ENCODE measurements around the gene TUBB1.

TUBB1 gene

GRCh38 chr20:58990651-58991445 lies 28.4 kb upstream of the TUBB1 start:
- DNase-seq: no peak

DNA sequence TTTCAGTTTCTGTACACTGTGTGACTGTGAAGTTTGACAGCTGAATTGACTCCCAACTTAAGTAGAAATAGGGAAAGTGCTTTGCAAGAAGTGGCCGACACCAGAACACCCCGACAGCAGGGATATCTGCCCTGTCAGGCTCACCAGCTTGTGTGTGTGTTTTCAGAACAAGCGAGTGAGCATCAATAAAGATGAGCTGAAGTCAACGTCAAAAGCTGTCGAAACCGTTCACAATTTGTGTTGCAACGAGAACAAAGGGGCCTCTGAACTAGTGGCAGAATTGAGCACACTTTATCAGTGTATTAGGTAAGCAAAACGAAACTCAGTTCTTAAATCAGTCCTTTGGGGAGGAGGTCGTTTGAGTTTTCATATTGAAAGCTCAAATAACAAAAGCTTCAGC lies 27.5 kb upstream of the TUBB1 start:
- DNase-seq: no peak

- no peak for DNase-seq
These were observed 26.3 kb upstream of the TUBB1 start for GRCh38 chr20:58992911-58993310.

DNA sequence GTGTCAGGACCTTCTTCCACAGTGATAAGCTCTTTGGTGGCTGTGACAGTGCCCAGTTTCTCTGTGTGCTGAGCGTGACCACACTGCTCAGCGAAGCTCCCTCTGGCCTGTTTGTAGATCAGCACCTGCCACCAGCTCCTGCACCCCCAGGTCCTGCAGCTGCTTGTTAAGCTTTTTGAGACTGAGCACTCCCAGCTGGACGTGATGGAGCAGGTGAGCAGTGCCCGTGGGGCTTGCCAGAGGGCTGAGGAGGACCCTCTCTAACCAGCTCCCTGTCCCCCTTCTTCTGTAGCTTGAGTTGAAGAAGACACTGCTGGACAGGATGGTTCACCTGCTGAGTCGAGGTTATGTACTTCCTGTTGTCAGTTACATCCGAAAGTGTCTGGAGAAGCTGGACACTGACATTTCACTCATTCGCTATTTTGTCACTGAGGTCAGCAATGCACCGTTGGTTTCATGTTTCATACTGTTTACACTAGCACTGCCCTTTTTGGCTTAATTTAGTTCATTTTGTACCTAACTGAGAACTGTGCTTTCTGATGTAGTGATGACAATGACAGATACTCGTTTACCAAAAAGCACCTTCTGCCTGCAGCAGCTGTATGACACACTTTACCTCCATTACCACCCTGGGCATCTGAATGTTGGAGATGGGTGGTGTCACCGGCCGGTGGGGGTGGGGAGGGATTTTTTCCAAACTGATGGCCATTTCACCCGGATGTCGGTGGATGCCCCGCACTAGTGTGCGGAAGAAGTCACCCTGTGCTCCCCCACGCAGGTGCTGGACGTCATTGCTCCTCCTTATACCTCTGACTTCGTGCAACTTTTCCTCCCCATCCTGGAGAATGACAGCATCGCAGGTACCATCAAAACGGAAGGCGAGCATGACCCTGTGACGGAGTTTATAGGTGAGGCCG lies 25.6 kb upstream of the TUBB1 start:
- DNase-seq: peak; percentile 99

DNA sequence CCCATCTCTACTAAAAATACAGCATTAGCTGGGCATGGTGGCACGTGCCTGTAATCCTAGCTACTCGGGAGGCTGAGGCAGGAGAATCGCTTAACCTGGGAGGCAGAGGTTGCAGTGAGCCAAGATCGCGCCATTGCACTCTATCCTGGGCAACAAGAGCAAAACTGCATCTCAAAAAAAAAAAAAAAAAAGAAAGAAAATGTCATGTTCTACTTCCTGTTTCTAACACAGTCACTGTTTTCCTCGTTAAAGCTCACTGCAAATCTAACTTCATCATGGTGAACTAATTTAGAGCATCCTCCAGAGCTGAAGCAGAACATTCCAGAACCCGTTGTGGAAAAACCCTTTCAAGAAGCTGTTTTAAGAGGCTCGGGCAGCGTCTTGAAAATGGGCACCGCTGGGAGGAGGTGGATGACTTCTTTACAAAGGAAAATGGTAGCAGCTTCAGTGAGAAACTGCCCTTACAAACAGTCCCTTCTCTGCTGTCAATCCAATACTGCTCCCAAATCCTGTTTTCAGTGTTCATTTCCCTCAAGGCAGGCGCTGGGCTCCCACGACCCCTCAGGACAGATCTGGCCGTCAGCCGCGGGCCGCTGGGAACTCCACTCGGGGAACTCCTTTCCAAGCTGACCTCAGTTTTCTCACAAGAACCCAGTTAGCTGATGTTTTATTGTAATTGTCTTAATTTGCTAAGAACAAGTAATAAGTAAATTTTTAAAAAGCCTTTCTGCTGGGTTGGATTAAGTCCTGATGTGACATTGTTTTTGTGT lies 24.7 kb upstream of the TUBB1 start:
- DNase-seq: no peak

GRCh38 chr20:58995461-58996225 lies 23.6 kb upstream of the TUBB1 start:
- no peak for DNase-seq

DNA sequence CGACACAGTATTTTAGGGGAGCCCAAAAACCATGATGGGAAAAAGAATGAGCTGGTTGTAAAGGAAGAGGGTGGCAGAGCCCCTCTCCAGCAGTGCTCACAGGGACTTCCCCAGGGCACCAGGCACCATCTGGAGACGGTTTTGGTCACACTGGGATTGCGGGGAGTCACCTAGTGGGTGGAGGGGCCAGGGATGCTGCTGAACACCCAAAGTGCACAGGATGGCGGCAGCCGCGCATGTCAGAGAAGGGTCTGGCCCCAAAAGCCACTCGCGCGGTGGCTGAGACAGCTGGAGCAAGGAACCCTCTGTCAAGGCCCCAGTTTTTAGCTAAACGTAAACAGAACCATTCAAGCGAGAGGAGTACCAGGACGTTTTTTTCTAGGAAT lies 23.0 kb upstream of the TUBB1 start:
- no peak for DNase-seq

- DNase-seq: no peak
These were observed 22.0 kb upstream of the TUBB1 start for GRCh38 chr20:58997141-58997770.

DNA sequence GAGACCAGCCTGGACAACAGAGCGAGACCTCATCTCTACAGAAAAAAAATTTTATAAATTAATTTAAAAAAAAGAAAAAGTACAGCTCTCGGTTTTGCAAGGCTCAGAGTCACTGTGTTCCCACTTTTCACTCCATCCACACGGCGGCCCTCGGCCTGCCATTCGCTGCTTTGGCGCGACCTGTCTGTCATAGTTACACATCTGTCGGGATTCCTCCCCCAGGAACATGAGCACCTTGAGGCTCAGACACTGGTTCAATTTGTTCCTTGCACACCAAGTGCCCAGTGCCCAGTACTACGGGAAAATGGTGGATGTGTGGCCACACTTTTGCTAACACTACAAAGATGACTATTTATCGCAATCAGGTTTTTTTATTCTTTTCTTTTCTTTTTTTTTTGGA lies 20.6 kb upstream of the TUBB1 start:
- DNase-seq: no peak

DNA sequence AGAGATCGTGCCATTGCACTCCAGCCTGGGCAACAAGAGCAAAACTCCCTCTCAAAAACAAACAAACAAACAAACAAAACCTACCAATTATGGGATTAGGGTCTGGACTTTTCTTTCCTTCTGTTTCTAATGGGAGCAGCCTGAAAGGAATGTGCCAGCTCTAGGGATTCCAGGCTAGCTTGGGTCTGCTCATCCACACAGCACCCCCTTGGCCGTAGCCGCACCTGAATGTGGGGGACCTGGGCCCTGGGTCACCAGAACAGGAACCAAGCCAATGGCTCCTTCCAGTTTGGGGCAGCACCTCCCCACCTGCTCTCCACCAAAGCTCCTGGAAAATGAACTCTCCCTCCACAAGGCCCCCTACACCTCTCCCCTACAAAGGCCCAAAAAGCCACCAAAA lies 18.9 kb upstream of the TUBB1 start:
- no peak for DNase-seq

GRCh38 chr20:59001068-59001448 lies 18.2 kb upstream of the TUBB1 start:
- DNase-seq: no peak

- no peak for DNase-seq
These were observed 17.6 kb upstream of the TUBB1 start for GRCh38 chr20:59001449-59002171.

GRCh38 chr20:59002388-59002787 lies 16.8 kb upstream of the TUBB1 start:
- DNase-seq: no peak

- DNase-seq: no peak
These were observed 16.3 kb upstream of the TUBB1 start for GRCh38 chr20:59002874-59003399.

DNA sequence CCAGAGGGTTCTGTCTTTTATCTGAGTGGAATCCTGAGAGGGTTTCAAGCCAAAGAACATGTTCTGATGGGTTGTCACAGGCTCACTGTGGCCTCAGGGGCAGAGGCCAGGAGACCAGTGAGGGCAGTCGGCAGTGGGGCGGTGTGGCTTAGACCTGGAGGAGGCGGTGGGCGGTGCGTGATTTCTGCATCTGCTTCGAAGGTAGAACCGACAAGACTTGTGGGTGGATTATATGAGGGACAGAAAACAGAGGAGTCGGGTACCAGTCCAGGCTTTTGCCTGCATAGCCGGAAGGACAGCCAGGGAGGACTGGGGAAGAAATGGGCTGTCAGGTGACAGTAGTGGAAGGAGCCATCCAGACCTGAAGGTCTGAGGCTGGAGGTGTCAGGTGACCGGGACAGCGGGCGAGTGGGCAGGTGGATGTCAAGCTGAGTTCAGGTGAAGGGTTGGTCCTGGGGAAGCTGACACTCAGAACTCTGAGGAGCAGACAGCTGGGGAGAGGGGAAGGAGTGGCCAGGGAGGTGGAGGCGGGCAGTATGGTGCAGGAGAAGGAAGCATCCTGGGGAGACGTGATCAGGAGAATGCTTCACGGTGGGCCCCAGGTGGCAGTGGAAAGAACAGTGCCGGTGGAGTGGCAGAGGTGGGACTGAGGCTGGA lies 15.3 kb upstream of the TUBB1 start:
- DNase-seq: no peak

GRCh38 chr20:59004493-59004762 lies 14.8 kb upstream of the TUBB1 start:
- no peak for DNase-seq

GRCh38 chr20:59004763-59005522 lies 14.3 kb upstream of the TUBB1 start:
- no peak for DNase-seq

DNA sequence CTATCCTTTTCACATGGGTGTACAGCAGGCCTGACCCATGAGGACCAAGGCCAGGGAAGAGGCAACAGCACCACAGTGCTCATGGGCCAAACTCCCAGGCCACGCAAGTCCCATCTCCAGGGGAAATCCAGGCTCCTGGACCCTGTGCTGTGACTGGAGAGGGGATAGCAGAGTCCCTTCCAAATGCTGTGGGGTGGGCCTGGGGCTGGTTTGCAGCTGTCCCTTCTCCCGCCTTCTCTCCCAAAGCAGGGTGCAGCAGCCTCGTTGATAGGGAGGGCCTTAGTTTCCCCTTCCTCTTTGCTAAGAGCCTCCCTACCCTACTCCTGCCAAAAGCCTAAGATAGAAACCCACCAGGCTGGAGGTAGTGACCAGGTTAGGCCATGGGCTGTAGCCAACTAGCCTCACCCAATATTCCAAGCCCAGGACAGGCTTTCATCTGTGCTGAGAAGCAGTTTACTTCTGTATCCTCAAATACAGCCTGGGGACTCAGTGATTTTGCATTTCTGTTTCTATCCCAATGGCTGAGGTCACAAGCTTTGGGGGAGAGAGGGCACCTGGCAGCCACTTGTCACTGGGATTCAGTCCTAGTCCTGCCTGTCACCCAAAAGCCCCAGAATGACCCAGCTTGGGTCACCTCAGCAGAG lies 13.6 kb upstream of the TUBB1 start:
- DNase-seq: no peak

- DNase-seq: no peak
These were observed 12.9 kb upstream of the TUBB1 start for GRCh38 chr20:59006167-59006863.
